Suppressor macrophage treated with lipopolysaccharide for 4 hours (primary cell): ENCODE results near the gene PAK4.
"Not testable (repeated sequence)": the region's sequence is repeated elsewhere in the genome, so short reads cannot be mapped to it uniquely, and the experiment has no call there.

ENCODE experiments used
- DNase-seq: peaks from one replicate; pipeline ENCODE4 v3.0.0-alpha.2; 2020

Gene PAK4

DNA sequence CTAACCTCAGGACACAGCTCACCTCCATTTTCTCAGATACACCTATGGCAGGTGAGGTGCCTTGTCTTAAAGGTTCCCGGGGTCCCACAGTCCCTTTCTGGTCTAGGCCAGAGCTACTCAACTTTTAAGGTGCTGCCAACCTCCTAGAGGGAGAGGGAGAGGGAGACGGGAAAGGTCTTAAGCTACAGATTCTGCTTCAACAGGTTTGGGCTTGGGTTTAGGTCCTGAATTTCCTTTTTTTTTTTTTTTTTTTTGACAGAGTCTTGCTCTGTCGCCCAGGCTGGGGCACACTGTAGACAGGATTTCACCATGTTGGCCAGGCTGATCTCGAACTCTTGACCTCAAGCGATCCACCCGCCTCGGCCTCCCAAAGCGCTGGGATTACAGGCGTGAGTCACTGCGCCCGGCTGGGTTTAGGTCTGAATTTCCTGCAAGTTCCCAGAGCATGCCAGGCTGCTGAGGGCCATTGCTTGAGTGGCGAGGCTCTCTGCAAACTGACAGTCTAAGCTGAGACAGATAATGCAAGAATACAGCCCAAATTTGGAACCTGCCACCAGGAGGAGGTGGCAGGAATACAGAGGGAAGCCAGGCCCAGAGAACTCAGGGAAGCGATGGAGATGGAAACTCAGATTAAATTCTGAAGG is 86.3 kb downstream of the PAK4 start:
- no peak for DNase-seq

DNA sequence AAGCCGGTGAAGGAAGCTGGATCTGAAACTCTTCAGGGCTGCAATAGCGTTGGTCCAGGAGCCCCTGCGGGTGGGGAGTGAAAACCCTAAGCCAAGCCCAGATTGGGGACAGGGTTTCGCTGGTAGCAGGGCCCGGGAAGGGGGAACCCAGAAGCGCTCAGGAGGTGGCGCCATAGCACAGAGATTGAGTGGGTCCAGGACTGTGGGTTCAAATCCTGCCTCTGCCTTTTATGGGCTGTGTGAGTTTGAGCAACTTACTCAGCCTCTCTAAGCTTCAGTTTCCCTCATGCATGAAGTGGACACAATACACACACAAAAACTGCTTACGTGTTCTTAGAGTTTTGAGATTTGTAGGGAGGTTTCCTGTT is 86.8 kb downstream of the PAK4 start:
- DNase-seq: peak; percentile 49

DNA sequence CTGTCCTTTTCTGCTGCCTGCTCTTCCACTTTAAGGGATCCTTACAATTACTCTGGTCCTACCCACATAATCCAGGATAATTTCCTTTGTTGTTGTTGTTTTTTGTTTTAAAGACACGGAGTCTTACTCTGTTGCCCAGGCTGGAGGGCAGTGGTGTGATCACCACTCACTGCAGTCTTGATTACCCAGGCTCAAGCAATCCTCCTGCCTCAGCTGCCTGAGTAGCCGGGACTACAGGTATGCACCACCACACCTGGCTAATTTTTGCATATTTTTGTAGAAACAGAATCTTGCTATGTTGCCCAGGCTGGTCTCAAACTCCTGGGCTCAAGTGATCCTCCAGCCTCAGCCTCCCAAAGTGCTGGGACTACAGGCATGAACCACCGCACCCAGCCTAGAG is 89.7 kb downstream of the PAK4 start:
- DNase-seq: not testable (repeated sequence)

DNA sequence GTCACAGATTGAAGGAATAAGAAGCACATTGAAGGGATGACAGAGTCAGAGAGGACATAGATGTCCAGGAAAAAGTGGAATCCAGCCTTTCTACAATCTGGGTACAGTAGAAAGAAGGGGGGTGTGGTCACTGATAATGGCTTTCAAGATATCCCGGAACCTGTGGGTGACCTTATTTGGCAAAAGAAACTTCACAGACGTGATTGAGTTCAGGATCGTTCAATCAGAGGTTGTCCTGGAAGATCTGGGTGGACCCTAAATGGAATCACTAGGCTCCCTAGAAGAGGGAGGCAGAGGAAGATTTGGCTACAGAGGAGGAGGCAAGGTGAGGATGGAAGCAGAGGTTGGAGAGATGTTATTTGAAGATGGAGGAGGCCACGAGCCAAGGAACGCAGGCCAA is 91.5 kb downstream of the PAK4 start:
- no peak for DNase-seq

DNA sequence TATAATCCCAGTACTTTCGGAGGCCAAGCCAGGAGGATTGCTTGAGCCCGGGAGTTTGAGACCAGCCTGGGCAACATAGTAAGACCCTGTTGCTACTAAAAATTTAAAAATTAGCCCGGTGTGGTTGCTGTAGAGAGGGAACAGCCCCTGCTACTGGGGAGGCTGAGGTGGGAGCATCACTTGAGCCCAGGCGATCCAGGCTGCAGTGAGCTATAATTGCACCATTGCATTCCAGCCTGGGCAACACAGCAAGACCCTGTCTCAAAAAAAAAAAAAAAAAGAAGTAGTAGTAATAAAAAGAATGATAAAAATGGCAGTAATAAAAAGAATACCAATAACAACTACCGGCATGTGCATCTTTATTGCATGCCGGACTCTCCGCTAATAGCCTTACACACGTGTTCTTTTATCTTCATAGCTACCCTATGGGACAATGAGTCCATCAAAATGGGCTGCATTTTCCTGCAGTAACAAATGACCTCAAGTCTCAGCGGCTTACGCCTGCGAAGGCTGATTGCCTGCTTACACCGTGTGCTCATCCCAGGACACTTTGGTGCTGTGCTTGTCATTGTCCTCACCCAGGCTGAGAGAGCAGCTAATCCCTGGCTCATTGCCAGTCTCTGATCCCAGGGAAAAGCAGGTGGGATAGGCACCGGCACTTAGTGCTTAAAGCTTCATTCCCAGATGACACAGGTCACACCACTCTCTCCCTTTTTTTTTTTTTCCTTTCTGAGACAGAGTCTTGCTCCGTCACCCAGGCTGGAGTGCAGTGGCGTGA is 92.8 kb downstream of the PAK4 start:
- no peak for DNase-seq

DNA sequence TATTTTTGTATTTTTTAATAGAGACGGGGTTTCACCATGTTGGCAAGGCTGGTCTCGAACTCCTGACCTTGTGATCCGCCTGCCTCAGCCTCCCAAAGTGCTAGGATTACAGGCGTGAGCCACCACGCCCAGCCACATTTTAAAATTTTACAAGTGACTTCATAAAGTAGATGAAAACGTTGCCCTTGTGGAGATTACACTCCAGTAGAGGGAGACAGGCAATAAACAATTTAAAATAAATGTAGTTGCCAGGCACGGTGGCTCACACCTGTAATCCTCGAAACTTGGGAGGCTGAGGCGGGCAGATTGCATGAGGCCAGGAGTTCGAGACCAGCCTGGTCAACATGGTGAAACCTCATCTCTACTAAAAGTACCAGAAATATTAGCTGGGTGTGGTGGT is 93.5 kb downstream of the PAK4 start:
- not testable (repeated sequence) for DNase-seq

DNA sequence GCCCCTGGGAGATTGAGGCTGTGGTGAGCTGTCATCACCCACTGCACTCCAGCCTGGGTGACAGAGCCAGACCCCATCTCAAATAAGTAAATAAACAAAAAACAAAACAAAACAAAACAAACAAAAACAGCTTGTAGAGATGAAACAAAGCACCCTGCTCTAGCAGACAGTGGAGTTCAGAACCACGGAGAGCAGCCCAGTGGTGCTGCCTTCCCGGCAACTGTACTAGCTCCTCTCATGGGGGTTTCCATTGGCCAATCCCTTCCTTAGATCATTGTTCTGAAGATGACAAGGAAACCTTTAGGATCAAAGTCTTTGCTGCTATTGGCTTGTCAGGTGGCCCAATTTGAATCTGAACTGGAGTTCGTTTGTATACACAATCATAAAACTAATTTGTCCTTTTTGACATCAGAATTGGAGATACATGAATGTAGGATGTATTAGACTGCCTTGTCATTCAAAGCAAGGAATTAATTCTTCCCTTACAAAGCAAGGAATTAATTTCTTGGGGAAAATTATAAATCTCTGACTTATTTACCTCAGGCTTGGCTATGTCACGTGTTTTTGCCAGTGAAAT is 98.2 kb downstream of the PAK4 start:
- DNase-seq: peak; percentile 17

DNA sequence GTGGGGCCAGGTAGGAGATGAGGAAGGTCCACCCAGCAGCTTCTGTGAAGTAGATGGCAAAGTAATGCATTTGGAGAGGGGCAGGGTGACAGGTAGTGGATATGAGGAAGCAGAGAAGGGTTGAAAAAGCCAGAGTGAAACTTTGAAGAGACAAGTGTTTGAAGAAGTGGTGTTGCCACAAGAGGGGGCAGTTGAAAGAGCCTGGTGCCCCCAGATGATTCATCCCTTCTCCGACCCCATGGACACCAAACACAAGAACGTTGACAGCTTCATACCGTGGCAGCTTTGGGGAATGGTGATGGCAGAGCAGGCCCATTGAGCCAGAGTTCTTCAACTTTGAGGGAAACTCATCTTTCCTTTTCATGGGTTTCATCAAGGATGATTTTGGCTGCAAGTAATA is 99.3 kb downstream of the PAK4 start:
- DNase-seq: no peak
